GM18951 (cell line): ENCODE results near the gene PCDHA4.
"Not testable (repeated sequence)": the region's sequence is repeated elsewhere in the genome, so short reads cannot be mapped to it uniquely, and the experiment has no call there.

ENCODE experiments used
- POLR2A ChIP-seq: IDR thresholded peaks from 4 replicates; pipeline ENCODE4 v1.6.1; 2011; ENCODE audit warnings: mild to moderate bottlenecking; ENCODE audit not compliant: insufficient read length, insufficient read depth; ENCODE audit errors: extremely low read depth
- in situ Hi-C: fragments of 300-500 bp; cut with MboI; formaldehyde crosslinking; loops from one replicate; pipeline ENCODE4 v1.12.0; 2022; ENCODE audit warnings: low sequenced_read_pairs, mixed read lengths, inconsistent platforms; ENCODE audit not compliant: unreplicated experiment

PCDHA4 gene

DNA sequence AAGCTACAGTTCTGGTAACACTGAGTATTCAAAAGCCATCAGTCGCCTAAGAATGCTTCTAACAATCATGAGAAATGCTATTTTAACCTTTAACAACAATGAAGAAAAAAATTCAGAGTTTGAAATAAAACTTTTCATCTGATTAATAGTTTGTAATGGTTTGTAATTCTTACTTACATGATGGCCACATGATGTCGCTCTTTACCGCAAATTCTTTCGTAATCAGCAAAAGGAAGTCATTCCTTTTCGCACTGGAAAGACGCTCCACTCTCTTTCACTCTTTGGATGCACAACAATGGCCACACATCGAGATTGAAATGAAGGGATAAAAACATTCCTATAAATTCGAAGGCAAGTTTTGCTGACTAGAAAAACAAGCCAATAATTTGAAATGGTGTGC, 27.1 kb downstream of the PCDHA4 start, which contains the start of gene PCDHA7:
PCDHA7 (plus strand) TSS at position 277 of the 400 bp plus-strand sequence; CDS start at position 392, 115 bp downstream.
- TF ChIP-seq POLR2A, result no peak
- in situ Hi-C loops, result no loop called here

DNA sequence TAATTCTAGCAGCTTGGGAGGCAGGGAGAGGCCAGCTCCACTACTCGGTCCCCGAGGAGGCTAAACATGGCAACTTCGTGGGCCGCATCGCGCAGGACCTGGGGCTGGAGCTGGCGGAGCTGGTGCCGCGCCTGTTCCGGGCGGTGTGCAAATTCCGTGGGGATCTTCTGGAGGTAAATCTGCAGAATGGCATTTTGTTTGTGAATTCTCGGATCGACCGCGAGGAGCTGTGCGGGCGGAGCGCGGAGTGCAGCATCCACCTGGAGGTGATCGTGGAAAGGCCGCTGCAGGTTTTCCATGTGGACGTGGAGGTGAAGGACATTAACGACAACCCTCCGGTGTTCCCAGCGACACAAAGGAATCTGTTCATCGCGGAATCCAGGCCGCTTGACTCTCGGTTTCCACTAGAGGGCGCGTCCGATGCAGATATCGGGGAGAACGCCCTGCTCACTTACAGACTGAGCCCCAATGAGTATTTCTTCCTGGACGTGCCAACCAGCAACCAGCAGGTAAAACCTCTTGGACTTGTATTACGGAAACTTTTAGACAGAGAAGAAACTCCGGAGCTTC, 27.7 kb downstream of the PCDHA4 start:
- in situ Hi-C loops, result not testable (repeated sequence)

GRCh38 chr5:140835622-140836510, 29.0 kb downstream of the PCDHA4 start:
- in situ Hi-C loops, result no loop called here

GRCh38 chr5:140840978-140841962, 34.4 kb downstream of the PCDHA4 start, which contains the start of gene PCDHA8:
TSS of gene PCDHA8 (plus strand) at chr5:140841187. CDS start at chr5:140841322, 135 bp downstream.
- in situ Hi-C loops, result no loop called here
- no peak for TF ChIP-seq POLR2A

More at GRCh38 chr5:140835622-140836510, 29.0 kb downstream of the PCDHA4 start:
- TF ChIP-seq POLR2A, result no peak

GRCh38 chr5:140842798-140843733, 36.2 kb downstream of the PCDHA4 start:
- no peak for TF ChIP-seq POLR2A
- in situ Hi-C loops, result no loop called here

DNA sequence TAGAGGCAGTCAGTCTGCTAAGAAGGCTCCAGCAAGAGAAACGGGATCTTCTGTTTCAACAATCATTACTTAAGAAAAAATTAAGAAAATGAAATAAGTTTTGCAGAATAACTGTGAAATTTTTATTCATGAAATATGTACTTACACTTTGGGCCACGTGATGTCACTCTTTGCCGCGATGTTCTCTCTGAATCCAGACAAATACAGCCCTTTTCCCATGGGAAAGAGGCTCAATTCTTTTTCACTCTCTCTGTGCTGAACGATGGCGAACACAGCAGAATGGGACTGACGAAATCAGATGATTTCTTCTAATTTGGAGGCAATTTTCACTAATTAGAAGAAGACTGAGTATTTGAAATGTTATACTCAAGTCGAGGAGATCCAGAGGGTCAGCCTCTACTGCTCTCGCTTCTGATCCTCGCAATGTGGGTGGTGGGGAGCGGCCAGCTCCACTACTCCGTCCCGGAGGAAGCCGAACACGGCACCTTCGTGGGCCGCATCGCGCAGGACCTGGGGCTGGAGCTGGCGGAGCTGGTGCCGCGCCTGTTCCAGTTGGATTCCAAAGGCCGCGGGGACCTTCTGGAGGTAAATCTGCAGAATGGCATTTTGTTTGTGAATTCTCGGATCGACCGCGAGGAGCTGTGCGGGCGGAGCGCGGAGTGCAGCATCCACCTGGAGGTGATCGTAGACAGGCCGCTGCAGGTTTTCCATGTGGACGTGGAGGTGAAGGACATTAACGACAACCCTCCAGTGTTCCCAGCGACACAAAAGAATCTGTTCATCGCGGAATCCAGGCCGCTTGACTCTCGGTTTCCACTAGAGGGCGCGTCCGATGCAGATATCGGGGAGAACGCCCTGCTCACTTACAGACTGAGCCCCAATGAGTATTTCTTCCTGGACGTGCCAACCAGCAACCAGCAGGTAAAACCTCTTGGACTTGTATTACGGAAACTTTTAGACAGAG, 41.6 kb downstream of the PCDHA4 start, which contains the start of gene PCDHA9:
PCDHA9 (plus strand) TSS at position 244 of the 964 bp plus-strand sequence; CDS start at position 358, 114 bp downstream.
- in situ Hi-C loops, result not testable (repeated sequence)

- in situ Hi-C loops, result not testable (repeated sequence)
Measured at GRCh38 chr5:140849831-140850634, 43.2 kb downstream of the PCDHA4 start.

- in situ Hi-C loops, result no loop called here
- TF ChIP-seq POLR2A, result no peak
Measured at GRCh38 chr5:140855772-140856674, 49.2 kb downstream of the PCDHA4 start, which contains the start of gene PCDHA10. TSS of gene PCDHA10 (plus strand) at chr5:140855897. CDS start at chr5:140856049, 152 bp downstream.

DNA sequence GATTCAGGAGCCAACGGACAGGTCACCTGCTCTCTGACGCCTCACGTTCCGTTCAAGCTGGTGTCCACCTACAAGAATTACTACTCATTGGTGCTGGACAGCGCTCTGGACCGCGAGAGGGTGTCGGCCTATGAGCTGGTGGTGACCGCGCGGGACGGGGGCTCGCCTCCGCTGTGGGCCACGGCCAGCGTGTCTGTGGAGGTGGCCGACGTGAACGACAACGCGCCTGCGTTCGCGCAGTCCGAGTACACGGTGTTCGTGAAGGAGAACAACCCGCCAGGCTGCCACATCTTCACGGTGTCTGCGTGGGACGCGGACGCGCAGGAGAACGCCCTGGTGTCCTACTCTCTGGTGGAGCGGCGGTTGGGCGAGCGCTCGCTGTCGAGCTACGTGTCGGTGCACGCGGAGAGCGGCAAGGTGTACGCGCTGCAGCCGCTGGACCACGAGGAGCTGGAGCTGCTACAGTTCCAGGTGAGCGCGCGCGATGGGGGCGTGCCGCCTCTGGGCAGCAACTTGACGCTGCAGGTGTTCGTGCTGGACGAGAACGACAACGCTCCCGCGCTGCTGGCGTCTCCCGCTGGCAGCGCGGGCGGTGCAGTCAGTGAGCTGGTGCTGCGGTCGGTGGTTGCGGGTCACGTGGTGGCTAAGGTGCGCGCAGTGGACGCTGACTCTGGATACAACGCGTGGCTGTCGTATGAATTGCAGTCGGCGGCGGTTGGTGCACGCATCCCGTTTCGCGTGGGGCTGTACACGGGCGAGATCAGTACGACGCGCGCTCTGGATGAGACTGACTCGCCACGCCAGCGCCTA, 50.5 kb downstream of the PCDHA4 start:
- in situ Hi-C loops, result no loop called here
- no peak for TF ChIP-seq POLR2A
